Stimulated activated naive CD8-positive, alpha-beta T cell treated with anti-CD3 and anti-CD28 coated beads, Interleukin-15, Interleukin-2, amounts not matched to agents 100 U/mL and 50 U/mL, for 24 hours (primary cell): Measurements from ENCODE around the gene TJP2.
A peak's percentile ranks its signal among the peaks of the same experiment; 100 is the strongest.
"Not testable (repeated sequence)": the region's sequence is repeated elsewhere in the genome, so short reads cannot be mapped to it uniquely, and the experiment has no call there.

Experiments used
- ATAC-seq: fragments of 150-1000 bp; cut with Tn5 transposase; one replicate; pipeline ENCODE4 v1.10.0; 2021
- DNase-seq: peaks from one replicate; pipeline ENCODE4 v3.0.0; 2021

TJP2 gene

DNA sequence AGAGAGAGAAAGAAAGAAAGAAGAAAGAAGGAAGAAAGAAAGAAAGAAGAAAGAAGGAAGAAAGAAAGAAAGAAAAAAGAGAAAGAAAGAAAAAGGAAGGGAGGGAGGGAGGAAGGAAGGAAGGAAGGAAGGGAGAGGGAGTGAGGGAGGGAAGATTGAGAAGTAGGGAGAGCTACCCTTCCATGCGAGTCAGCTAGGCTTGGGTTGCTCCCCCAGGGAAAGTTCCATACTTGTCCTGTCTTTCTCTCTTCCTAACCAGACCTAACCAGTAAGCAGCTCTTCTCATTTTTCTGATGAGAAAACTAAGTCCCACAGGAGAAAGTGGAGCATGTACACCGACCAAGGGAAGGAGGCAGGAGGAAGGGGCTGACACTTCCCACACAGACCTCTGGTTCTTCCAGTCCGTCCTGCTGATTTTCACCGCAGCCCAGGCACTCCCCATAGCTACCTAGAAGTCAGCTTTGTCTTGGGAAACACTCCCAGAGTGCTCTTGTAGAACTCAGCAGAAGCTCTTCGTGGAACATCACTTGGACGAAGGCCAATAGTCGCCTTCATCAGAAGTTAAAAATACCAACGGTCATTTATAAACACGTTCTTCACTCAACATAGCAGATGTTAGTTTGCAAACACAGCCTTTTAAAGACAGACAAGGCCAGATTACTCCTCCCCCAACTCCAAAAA lies 121.9 kb downstream of the TJP2 start:
- ATAC-seq (no peak), DNase-seq (no peak)

DNA sequence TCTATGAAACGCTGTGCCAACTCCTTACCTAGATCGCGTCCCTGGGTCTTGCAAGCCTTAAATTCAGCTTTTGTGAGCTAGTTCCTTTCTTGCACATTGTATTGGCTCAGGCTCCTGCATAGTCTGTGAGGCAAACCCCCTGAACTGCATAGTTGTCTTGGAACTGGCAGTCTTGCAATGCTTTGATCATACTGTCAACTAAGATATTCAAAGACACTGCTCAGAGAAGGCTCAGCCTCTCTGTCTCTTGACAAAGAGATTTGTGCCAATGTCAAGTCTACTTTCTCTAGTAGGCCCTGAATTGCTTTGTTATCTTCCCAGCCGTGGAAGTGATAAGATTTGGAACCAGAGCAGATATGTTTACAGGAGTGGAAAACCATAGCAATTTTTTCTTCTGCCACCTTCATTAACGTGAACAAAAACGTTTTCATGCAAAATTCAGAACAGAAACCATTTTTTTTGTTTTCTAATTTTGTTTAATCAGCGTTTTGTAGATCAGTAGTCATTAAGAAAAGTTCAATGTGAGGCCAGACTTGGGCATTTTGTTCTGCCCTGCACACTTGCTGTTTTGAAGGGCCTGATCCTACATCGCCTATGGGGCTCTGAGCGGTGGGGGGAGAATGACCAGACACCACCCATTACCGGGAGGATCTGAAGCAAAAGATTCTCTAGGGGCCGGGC lies 123.4 kb downstream of the TJP2 start:
- ATAC-seq = no peak

DNA sequence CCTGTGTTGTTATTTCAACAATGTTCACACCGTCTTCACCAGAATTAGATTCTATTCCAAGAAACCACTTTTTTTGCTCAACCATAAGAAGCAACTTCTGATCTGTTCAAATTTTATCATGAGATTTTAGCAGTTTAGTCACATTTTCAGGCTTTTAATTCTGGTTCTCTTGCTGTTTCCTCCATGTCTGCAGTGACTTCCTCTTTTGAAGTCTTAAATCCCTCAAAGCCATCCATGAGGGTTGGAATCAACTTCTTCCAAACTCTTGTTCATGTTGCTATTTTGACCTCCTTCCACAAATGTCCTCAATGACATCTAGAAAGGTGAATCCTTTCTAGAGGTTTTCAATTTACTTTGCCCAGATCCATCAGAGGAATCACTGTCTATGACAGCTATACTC lies 125.2 kb downstream of the TJP2 start:
- ATAC-seq (no peak), DNase-seq (no peak)

More for the DNA sequence above, 123.4 kb downstream of the TJP2 start:
- no peak for DNase-seq

GRCh38 chr9:69299826-69300225 lies 125.7 kb downstream of the TJP2 start:
- no peak for ATAC-seq

GRCh38 chr9:69303331-69303730 lies 129.3 kb downstream of the TJP2 start:
- no peak for ATAC-seq
- no peak for DNase-seq

More at GRCh38 chr9:69299826-69300225, 125.7 kb downstream of the TJP2 start:
- no peak for DNase-seq

DNA sequence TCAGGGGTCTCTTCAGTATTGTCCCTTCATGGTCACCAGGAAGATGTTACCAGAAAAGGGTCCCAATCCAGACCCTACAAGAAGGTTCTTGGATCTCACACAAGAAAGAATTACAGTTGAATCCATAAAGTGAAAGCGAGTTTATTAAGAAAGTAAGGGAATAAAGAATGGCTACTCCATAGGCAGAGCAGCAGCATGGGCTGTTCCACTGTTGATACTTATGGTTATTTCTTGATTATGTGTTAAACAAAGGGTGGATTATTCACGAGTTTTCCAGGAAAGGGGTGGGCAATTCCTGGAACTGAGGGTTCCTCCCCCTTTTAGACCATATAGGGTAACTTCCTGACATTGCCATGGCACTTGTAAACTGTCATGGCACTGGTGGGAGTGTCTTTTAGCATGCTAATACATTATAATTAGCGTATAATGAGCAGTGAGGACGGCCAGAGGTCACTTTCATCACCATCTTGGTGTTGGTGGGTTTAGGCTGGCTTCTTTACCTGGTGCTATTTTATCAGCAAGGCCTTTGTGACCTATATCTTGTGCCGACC lies 132.9 kb downstream of the TJP2 start:
- DNase-seq, ATAC-seq: not testable (repeated sequence)

DNA sequence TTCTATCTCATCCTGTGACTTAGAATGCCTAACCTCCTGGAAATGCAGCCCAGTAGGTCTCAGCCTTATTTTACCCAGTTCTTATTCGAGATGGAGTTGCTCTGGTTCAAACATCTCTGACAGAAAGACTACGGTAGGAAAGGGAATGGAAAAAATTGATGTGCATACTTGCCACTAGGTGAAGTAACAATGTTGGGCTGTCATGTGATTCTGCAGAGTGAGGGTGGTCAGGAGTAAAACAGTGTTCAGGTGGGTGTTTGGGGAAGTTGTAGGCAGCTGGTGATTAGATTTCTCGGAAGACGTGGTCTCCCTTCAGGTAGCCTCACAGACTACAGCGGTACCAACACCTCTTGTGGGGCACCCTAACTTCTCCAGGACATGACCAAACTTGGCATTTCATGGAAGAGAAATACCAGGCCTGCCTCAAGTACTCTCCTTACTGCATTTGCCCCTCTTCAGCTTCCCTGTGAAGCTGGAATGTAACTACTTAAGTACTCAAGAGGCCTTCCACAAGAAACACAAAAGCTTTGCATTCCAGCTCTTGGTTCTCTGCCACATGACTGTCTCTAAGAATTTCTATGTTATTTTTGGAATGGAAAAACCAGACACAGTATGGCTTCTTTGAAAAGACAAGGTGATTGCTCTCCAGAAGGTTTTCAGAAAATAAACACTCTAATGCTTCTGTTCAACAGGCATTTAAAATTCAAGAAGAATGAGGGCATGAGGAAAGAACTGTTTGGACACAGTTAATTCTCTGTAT lies 133.5 kb downstream of the TJP2 start:
- ATAC-seq = no peak
- DNase-seq = no peak

- ATAC-seq (no peak), DNase-seq (no peak)
These were observed 134.3 kb downstream of the TJP2 start for GRCh38 chr9:69308206-69308931.

GRCh38 chr9:69313175-69313574 lies 139.1 kb downstream of the TJP2 start:
- no peak for ATAC-seq
- DNase-seq = no peak

DNA sequence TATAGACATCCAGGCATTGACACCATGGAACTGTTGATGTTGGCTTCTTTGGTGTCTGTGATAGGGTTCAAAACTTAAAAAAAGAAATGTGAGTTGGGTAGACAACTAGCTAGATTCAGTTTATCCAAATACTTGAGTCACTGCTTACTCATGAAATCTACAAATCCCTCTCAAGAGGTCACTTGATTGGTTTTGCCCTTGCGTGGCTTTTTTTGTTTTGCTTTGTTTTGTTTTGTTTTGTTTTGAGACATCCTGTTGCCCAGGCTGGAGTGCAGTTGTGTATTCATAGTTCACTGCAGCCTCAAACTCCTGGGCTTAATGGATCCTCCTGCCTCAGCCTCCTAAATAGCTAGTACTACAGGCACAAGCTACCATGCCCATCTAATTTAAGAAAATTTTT lies 140.5 kb downstream of the TJP2 start:
- ATAC-seq (no peak), DNase-seq (no peak)

- no peak for ATAC-seq
- no peak for DNase-seq
These were observed 143.0 kb downstream of the TJP2 start for GRCh38 chr9:69317081-69317480.

DNA sequence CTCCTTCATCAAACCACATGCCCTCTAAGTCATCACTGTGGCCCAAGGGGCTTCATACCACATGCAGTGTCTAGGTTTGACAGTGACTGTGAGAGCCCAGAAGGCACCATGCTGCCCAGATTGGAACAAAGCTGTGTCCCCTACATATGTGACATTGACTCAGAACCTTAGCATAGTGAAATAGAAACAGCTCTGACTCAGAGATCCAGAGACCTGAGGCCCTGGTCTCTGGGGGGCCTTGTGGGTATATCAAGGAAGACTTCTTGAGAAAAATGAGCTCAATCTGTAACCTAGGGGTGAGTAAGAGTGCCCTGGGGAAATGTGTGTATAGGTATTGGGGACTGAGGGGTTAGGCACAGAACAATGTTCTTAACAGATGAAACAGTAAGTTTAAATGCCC lies 143.8 kb downstream of the TJP2 start:
- peak; percentile 95 for ATAC-seq
- peak; percentile 23 for DNase-seq

- DNase-seq (no peak), ATAC-seq (no peak)
These were observed 145.4 kb downstream of the TJP2 start for GRCh38 chr9:69319324-69320025.

DNA sequence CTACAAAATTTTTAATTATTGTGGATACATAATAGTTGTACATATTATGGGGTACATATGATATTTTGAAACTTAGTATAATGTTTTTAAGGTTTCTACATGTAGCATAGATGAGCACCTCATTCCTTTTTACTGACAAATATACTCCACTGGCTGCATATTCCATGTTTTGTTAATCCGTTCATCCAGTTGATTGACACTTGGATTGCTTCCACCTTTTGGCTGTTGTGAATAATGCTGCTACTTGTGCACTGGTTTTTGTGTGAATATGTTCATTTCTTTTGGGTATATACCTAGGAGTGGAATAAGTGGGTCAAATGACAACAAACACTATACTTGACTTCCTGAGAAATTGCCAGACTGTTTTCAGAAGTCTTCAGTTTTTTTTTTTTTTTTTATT lies 148.2 kb downstream of the TJP2 start:
- ATAC-seq = no peak
- no peak for DNase-seq

DNA sequence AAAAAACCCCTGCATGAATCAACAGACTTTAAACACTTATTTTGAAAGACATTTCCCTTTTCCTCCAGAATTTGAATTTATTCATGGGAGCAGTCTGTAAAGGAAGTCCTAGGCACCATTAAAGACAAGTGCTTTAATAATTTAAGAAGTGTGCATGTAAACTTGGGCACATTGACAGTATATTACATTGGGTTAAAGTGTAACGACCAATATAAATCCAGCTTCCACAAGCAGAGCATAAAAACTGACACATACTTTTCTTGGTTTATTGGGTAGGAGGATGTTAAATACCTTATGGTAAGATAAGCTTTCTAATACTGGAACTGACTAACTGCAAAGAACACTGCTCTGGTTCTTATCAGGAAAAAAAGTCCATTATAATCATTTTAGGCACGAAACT lies 149.8 kb downstream of the TJP2 start:
- ATAC-seq = no peak
- DNase-seq = no peak
